Endodermal cell (in vitro differentiated cells): ENCODE results near the gene SIAE. TPM values are rescaled to one million over a fixed set of nuclear protein-coding genes. Genes with fewer than 3 reads are reported as not detected.

ENCODE experiments used
- DNase-seq: peaks from one replicate; pipeline ENCODE4 v3.0.0-alpha.2; 2017
- H3K27ac ChIP-seq: 2 replicates; pipeline ENCODE4 v1.5.1; 2013; ENCODE audit warnings: mild to moderate bottlenecking, low read depth, low read length, moderate library complexity
- H3K27me3 ChIP-seq: 2 replicates; pipeline ENCODE4 v1.6.1; 2013; ENCODE audit warnings: mild to moderate bottlenecking, low read length, moderate library complexity; ENCODE audit not compliant: insufficient read depth, control insufficient read depth, poor library complexity, severe bottlenecking
- H3K36me3 ChIP-seq: 2 replicates; pipeline ENCODE4 v1.7.0; 2013; ENCODE audit warnings: mild to moderate bottlenecking, low read length, moderate library complexity; ENCODE audit not compliant: control insufficient read depth, insufficient read depth
- H3K4me1 ChIP-seq: one replicate; pipeline ENCODE4 v1.7.0; 2013; ENCODE audit warnings: low read length; ENCODE audit not compliant: control insufficient read depth, insufficient read depth
- H3K4me3 ChIP-seq: 2 replicates; pipeline ENCODE4 v1.5.1; 2013; ENCODE audit warnings: mild to moderate bottlenecking, low read length, moderate library complexity
- H3K9ac ChIP-seq: 2 replicates; pipeline ENCODE4 v1.6.1; 2013; ENCODE audit warnings: mild to moderate bottlenecking, low read length, moderate library complexity; ENCODE audit not compliant: poor library complexity, severe bottlenecking; ENCODE audit errors: extremely low read depth
- H3K9me3 ChIP-seq: 2 replicates; pipeline ENCODE4 v1.6.1; 2013; ENCODE audit warnings: mild to moderate bottlenecking, low read length, moderate library complexity; ENCODE audit not compliant: control insufficient read depth
- H3K27ac Mint-ChIP-seq: 2 replicates; pipeline ENCODE4 v1.8.0; 2020; ENCODE audit warnings: mixed read lengths
- H3K27me3 Mint-ChIP-seq: 2 replicates; pipeline ENCODE4 v1.8.0; 2021; ENCODE audit warnings: mild to moderate bottlenecking, mixed read lengths; ENCODE audit not compliant: insufficient read depth
- H3K36me3 Mint-ChIP-seq: 2 replicates; pipeline ENCODE4 v1.8.0; 2020; ENCODE audit warnings: low read depth, mixed read lengths
- H3K4me1 Mint-ChIP-seq: 2 replicates; pipeline ENCODE4 v1.8.0; 2020; ENCODE audit warnings: mixed read lengths
- H3K4me3 Mint-ChIP-seq: 2 replicates; pipeline ENCODE4 v1.8.0; 2020; ENCODE audit warnings: mild to moderate bottlenecking, moderate library complexity, mixed read lengths
- H3K9me3 Mint-ChIP-seq: 2 replicates; pipeline ENCODE4 v1.8.0; 2020; ENCODE audit warnings: mild to moderate bottlenecking, mixed read lengths
- CTCF ChIP-seq: fragments of 200-600 bp; sonication (generic); conservative IDR thresholded peaks from 2 replicates; pipeline ENCODE4 v1.5.0; 2021; ENCODE audit warnings: antibody characterized with exemption, mild to moderate bottlenecking
- WGBS, 2 experiments: methylation state at CpG; one replicate each; pipeline versions ENCODE4 v1.1.5 to v1.1.7; 2013; ENCODE audit warnings: missing lambda C conversion rate in 2 of 2, mixed read lengths in 1 of 2; ENCODE audit not compliant: insufficient coverage in 1 of 2, insufficient read length in 1 of 2; 5-methylcytosine and 5-hydroxymethylcytosine counted together
- total RNA-seq, 2 donors: library from RNA; stranded (reverse); fragmentation: NEBNext Ultra II Directional in 1 of 2; extraction: Animal tissue kit (Norgen Biotek cat#: 25700) in 1 of 2; gene quantifications; 2 replicates in 1 of 2; 3 replicates in 1 of 2; pipeline ENCODE4 v1.2.1, GENCODE V29; 2021

SIAE gene
- total RNA-seq, 2 donors from 2014 or later = 4.4 to 7.4 TPM

- no peaks in the 10 kb centered on the region for H3K9me3 Mint-ChIP-seq
- peak; percentile 71 for DNase-seq
- peaks cover 4% of the 10 kb centered on the region for H3K4me1 ChIP-seq
Measured at GRCh38 chr11:124669193-124669592, 4.3 kb downstream of the SIAE start.

GRCh38 chr11:124667601-124668000, 5.9 kb downstream of the SIAE start:
- H3K9ac ChIP-seq = no peak overlapping the region
- no peak for DNase-seq
- TF ChIP-seq CTCF = no peak
- H3K36me3 ChIP-seq = no peaks in the 10 kb centered on the region
- Mint-ChIP-seq H3K9me3 (no peaks in the 10 kb centered on the region), H3K27ac (no peak overlapping the region), H3K4me1 (peaks cover under 1% of the 10 kb centered on the region), H3K36me3 (peaks cover 2% of the 10 kb centered on the region), H3K27me3 (peaks cover 18% of the 10 kb centered on the region), H3K4me3 (no peak overlapping the region)
- H3K4me1 ChIP-seq = peaks cover 1% of the 10 kb centered on the region
- H3K4me3 ChIP-seq = no peak overlapping the region
- no peak overlapping the region for H3K27ac ChIP-seq
- H3K27me3 ChIP-seq = peaks cover 36% of the 10 kb centered on the region
- 93 to 100% methylated on average over 3 of the region's 3 CpGs for WGBS, 2 experiments
- no peaks in the 10 kb centered on the region for H3K9me3 ChIP-seq

More at GRCh38 chr11:124669193-124669592, 4.3 kb downstream of the SIAE start:
- no peaks in the 10 kb centered on the region for H3K9me3 ChIP-seq
- Mint-ChIP-seq H3K27ac (no peak overlapping the region), H3K4me3 (no peak overlapping the region), H3K36me3 (peaks cover 2% of the 10 kb centered on the region), H3K4me1 (peaks cover 5% of the 10 kb centered on the region), H3K27me3 (peaks cover 25% of the 10 kb centered on the region)
- peak; percentile 89 for TF ChIP-seq CTCF
- H3K36me3 ChIP-seq = no peaks in the 10 kb centered on the region
- no peak overlapping the region for H3K27ac ChIP-seq
- H3K27me3 ChIP-seq = peaks cover 42% of the 10 kb centered on the region
- no peak overlapping the region for H3K9ac ChIP-seq
- WGBS, 2 experiments = 35 to 100% methylated on average over 1 to 8 of the region's 8 CpGs
- H3K4me3 ChIP-seq = no peak overlapping the region

GRCh38 chr11:124663861-124664260, 9.7 kb downstream of the SIAE start:
- TF ChIP-seq CTCF = no peak
- WGBS, 2 experiments = 73 to 87% methylated on average over 2 of the region's 2 CpGs
- no peak overlapping the region for H3K4me3 ChIP-seq
- DNase-seq = no peak
- H3K36me3 Mint-ChIP-seq = peaks cover 2% of the 10 kb centered on the region
- no peak overlapping the region for H3K4me3 Mint-ChIP-seq
- no peaks in the 10 kb centered on the region for H3K36me3 ChIP-seq
- no peaks in the 10 kb centered on the region for H3K4me1 ChIP-seq
- no peaks in the 10 kb centered on the region for H3K4me1 Mint-ChIP-seq
- no peaks in the 10 kb centered on the region for H3K9me3 Mint-ChIP-seq
- no peak overlapping the region for H3K27ac Mint-ChIP-seq
- peaks cover 3% of the 10 kb centered on the region for H3K27me3 Mint-ChIP-seq
- H3K27ac ChIP-seq = no peak overlapping the region
- no peak overlapping the region for H3K9ac ChIP-seq
- H3K27me3 ChIP-seq = peaks cover 19% of the 10 kb centered on the region
- H3K9me3 ChIP-seq = no peaks in the 10 kb centered on the region
